GM08714 (cell line): Measurements from ENCODE around the gene CCDC192.
"Not testable (repeated sequence)": the region's sequence is repeated elsewhere in the genome, so short reads cannot be mapped to it uniquely, and the experiment has no call there.

ENCODE experiments used
- H3K4me3 ChIP-seq: fragments of 200-500 bp; sonication (Bioruptor generic); 2 replicates; pipeline ENCODE4 v1.5.1; 2014; ENCODE audit warnings: mild to moderate bottlenecking, low read length, inconsistent platforms
- ZNF274 ChIP-seq: IDR thresholded peaks from 2 replicates; pipeline ENCODE4 v1.6.1; 2012; ENCODE audit warnings: mild to moderate bottlenecking, low read depth, low read length

Gene CCDC192, protein sequence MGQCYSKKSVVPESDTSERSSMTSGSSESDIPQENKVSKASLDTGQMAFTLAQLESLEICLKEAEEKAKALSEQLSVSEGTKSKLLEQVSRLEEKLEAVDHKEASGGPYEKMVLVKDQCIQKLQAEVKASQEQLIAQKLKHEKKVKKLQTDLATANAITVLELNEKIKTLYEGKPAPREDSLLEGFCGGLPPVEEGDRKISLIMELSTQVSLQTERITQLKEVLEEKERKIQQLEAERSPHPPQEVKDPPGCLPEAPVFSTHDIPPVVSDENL

DNA sequence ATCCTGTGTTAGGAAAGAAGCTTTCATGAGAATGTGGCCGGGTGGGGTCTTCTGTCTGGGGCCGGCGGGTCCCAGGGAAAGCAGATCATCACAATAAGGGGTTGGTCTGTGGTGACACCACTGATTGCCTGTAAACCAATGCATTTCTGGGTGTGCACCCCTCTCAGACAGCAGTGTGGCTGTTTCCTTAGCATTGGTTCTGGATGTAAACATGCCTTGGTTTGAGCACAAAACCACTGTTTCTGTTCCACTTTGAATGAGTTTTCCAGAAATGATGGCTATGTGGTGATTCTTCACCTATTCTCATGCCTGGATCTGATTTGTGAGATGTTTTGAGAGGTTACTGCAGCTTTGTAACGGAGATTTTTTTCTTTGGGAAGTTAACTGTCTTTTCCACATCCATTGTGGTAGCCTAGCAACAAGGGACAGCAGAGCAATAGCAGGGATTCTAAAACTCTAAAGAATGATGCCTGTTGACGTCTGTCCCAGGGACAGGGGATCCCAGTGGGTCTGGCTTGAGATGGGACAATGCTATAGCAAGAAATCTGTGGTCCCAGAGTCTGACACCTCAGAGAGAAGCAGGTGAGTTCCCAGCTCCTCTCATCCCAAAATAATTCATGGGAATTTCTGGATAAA, at the start of gene CCDC192:
Gene CCDC192, plus strand, starts transcription at position 466 of the 636 bp plus-strand sequence. Its CDS starts 55 bp downstream, at position 521.
- no peak for TF ChIP-seq ZNF274
- no peak within 1 kb of the TSS for H3K4me3 ChIP-seq

DNA sequence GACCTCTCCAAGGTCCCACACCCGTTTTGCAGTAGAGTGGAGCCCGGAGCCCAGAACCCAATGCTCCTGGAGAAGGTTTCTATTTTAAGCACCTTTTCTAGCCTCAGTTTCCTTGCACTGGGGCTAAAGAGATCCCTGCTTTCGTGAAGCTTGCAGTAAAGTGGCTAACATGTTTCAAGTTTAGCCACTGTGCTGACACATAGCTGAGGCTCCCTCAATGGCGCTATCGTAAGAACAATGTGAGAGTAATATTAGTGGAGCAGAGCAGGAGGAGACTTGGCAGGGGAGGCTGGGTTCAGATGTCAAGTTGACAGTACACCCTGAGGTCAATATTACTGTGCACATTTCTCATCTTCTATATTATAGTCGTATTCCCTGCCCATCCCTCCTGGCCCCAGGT, 46.4 kb upstream of the CCDC192 start:
- TF ChIP-seq ZNF274: no peak
- no peak overlapping the region for H3K4me3 ChIP-seq

DNA sequence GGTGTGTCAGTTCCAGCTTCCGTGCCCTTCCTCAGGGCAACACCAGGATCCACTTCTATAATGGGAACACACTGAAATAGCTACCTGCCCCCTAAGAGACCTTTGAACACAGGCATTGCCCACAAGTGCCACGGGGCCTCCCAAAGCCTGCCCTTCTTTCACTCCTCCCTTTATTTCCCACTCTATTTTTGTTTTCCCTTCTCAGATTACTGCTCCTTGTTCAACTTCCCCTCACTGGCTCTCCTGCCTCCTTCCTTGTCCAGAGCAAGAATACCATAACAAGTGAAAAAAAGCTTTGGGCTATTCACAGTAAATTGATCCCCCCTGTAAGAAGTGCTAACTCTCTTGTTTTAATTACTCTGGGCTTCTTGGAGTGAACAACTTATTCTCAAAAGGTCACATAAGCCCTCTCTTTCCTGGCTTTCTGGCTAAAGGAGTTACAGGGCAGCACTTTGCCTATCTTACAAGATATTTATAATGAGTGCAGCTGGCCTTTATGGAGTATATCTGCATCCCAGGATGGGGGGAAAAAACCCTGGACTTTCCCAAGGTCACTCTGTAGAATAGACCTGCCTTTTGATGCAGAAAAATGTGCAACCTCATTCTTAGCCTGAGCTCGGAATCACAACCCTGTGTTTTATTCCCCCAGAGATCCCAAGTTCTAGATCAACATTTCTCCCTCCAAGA, 43.0 kb upstream of the CCDC192 start:
- no peak for TF ChIP-seq ZNF274

DNA sequence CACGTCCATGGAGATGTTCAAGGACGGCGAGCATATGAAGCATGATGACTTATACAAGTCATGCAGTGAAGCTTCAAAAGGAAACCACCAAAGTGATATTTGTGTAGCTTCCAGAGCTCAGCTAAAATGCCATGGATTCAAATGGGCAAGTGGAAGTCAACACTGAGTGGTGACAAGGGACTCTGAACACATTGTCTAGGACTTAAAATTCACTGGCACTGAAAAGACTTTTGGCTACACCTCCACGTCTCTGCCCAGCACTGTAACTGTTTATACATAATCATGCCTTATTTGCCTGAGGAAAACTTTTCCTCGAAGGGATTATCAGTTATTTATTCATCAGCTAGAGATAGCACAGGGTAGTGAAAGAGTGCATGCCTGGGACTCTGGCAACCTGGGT, 39.1 kb upstream of the CCDC192 start:
- H3K4me3 ChIP-seq: no peak overlapping the region
- no peak for TF ChIP-seq ZNF274

More for the DNA sequence above, 43.0 kb upstream of the CCDC192 start:
- no peak overlapping the region for H3K4me3 ChIP-seq

DNA sequence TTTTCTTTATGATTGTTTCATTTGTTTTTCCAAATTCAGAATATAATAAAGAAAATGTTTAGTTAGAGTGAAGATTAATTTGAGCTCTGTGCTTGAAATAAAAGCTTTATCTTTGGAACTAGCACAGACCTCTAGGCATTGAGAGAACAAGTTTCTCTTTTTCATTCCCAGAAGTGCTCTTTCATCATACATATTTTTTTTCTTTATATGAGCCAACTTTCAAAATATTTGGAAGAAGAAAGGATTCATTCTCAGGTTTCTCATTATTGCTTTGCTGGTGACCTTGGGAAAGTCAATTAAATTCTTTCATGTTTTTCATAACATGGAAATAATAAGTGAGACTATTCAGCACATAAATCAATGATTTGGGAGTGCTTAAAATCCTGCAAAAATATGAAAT, 37.5 kb upstream of the CCDC192 start:
- no peak for TF ChIP-seq ZNF274
- no peak overlapping the region for H3K4me3 ChIP-seq

DNA sequence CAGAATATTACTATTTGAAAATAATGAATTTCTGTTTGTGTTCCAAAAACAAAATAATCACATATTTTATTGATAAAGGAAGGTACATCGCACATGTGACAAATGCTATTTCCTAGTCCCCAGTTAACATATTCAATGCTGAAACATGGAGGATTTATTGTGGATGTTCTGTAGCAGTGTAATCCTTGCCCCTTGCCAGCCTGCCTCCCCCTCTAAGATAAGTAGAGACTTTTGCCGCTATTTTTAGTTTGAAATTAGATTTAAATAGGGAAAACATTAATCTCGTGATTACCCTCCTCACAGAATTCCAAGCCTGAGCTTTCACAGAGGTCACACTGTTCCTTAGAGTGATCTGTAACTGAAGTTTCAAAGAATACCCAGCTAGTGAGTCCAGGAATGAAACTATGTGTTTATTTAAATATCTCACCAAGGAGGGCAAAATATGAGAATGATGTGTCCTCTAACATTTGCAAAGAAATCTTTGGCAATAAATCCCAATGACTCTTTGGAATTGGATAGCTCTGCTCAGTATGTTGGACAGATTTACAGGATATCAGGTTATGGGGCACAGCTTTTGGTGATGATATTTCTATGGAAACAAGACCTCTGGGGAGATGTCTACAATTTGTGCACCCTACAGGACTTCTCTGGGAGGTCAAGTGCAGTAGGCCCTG, 37.0 kb upstream of the CCDC192 start:
- TF ChIP-seq ZNF274: no peak
- no peak overlapping the region for H3K4me3 ChIP-seq

DNA sequence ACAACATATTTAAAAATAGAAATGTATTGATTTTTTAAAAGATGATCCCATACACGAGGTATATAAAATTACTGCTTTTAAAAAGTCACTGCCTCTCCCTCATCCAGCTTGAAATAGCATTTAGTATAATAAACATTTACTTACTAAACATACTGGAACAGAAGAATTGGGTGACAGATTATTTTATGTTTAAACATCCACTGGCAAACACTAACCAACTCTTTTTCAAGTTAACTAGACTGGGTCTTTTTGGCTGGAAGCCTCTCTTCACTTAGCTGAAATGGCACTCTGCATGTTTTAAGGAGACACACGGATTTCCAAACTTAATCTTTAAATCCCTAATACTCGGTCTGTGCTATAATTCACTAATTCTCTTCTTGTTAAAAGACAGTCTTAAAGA, 35.3 kb upstream of the CCDC192 start:
- TF ChIP-seq ZNF274: no peak

DNA sequence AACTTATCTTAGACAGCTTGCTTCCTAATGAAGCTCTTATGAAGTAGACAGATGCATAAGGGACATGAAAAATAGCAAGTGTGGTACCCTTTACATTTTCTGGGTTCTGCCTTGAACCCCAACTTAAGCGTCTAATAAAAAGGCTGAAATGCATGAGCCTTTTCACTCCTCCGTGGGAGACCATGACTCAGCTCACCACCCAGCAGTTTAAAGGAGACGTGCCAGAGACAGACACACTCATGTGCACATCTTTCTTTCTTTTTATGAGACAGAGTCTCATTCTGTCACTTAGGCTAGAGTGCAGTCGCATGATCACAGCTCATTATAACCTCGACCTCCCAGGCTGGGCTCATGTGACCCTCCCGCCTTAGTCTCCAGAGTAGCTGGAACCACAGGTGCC, 32.0 kb upstream of the CCDC192 start:
- no peak overlapping the region for H3K4me3 ChIP-seq
- no peak for TF ChIP-seq ZNF274

More for the DNA sequence above, 35.3 kb upstream of the CCDC192 start:
- H3K4me3 ChIP-seq: no peak overlapping the region

DNA sequence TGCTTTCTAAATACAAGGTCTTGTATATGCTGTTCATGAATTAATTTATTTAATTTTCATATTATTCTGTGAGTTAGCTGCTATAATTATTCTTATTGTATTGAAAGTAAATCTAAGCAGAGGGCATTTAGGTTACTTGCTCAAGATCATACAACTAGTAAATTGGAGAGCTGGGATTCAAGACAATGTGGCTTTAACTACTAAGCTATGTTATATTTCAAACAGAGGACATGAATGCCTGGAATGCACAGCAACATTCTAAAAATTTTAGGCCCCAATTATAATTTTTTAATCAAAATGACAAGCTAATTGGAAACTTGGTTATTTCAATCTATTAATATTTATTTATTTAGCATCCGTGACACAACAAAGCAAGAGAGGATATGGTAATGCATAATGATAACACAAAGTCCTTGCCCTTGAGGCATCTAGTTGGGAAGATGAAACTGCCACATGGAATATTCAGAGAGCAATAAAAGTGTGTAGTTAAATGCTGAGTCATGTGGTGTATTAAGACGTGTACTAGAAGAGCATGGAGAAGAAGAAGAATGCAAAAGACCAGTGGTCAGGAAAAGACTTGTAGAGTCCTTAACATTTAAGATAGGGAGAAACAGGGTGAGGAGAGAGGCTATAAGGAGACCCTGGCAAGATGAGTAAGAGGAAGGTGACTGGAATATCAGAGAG, 29.9 kb upstream of the CCDC192 start:
- no peak for TF ChIP-seq ZNF274
- no peak overlapping the region for H3K4me3 ChIP-seq

DNA sequence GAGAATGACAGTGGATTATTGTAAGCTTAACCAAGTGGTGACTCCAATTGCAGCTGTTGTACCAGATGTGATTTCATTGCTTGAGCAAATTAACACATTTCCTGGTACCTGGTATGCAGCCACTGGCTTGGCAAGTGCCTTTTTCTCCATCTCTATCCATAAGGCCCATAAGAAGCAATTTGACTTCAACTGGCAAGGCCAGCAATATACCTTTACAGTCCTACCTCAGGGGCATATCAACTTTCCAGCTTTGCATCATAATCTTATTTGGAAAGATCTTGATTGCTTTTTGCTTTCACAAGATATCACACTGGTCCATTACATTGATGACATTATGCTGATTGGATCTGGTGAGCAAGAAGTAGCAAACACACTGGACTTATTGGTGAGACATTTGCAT, 26.2 kb upstream of the CCDC192 start:
- not testable (repeated sequence) for H3K4me3 ChIP-seq

DNA sequence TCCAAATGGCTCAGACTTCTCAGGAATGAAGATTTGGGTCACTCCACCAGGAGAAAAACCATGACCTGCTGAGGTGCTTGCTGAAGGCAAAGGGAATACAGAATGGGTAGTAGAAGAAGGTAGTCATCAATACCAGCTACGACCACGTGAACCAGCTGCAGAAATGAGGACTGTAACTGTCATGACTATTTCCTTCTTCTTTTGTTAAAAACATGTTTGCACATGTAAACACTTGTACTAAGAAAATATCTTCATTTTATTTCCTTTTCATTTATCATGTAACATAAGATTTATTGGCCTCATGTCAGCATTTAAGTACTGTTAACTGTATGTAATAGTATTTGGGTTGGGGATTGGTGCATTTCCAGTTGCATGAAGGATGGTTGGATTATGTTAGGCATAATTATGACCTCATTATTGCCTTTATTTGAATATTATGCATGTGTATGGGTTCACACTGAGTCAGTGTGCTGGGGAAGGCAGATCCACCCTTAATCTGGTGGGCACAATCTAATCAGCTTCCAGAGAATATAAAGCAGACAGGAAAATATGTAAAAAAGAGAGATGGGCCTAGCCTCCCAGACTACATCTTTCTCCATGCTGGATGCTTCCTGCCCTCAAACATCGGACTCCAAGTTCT, 23.4 kb upstream of the CCDC192 start:
- not testable (repeated sequence) for H3K4me3 ChIP-seq

DNA sequence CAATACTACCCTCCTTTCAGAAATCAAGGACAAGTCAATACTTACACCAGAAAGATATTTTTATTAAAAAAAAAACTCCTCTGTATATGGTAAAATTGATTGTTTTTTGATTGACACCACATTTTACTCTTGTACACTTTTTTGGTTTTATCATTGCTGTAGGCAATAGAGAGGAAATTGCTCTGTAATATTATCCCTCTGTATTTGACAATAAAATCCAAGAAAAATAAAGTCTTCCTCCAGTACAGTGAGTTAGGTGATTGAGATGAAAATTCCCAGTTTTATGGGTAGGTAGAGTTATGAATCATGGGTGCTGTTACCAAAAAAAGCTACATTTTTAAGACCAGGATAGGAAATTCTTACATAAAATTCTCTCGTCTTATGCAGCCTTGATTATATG, 22.6 kb upstream of the CCDC192 start:
- H3K4me3 ChIP-seq: no peak overlapping the region
- TF ChIP-seq ZNF274: no peak

DNA sequence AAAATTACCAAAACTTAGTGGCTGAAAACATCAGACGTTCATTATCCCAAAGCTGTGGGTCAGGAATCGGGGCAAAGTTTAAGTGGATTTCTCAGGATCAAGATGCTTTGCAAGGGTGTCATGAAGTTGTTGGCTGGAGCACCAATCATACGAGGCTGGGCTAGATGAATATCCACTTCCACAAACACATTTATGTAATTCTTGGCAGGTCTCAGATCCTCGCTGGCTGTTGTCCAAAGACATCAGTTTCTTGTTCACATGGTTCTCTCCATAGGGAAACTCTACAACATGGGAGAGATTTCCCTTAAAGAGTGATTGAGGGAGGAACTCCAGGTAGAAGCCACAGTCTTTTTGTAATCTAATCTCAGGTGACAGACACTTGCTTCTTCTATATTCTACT, 20.2 kb upstream of the CCDC192 start:
- no peak overlapping the region for H3K4me3 ChIP-seq
- no peak for TF ChIP-seq ZNF274
